CD4-positive, CD25-positive, alpha-beta regulatory T cell (primary cell): ENCODE results near the gene POFUT2. TPM values are rescaled to one million over a fixed set of nuclear protein-coding genes. Genes with fewer than 3 reads are reported as not detected.

Source experiments
- ATAC-seq, 2 donors: fragments of 150-1000 bp; cut with Tn5 transposase; one replicate each; pipeline ENCODE4 v1.10.0; 2021; ENCODE audit warnings: low read depth in 2 of 2, moderate number of reproducible peaks in 2 of 2, moderate library complexity in 1 of 2
- DNase-seq, 3 donors: peaks; one replicate each; pipeline versions ENCODE4 v3.0.0 to v3.0.0-alpha.2; 2012 to 2022; ENCODE audit warnings: mixed read lengths in 1 of 3
- H3K27ac ChIP-seq: one replicate; pipeline ENCODE4 v1.7.0; 2013; ENCODE audit warnings: mild to moderate bottlenecking, low read length; ENCODE audit not compliant: insufficient read depth, poor library complexity, severe bottlenecking
- H3K27me3 ChIP-seq: one replicate; pipeline ENCODE4 v1.7.0; 2013; ENCODE audit warnings: low read length; ENCODE audit not compliant: control insufficient read depth, insufficient read depth
- H3K36me3 ChIP-seq: one replicate; pipeline ENCODE4 v1.7.0; 2013; ENCODE audit warnings: mild to moderate bottlenecking, low read length, moderate library complexity; ENCODE audit not compliant: control insufficient read depth, insufficient read depth
- H3K4me1 ChIP-seq: 2 replicates; pipeline ENCODE4 v1.7.0; 2013; ENCODE audit warnings: mild to moderate bottlenecking, low read length; ENCODE audit not compliant: insufficient read depth, control insufficient read depth, poor library complexity, severe bottlenecking
- H3K4me3 ChIP-seq: one replicate; pipeline ENCODE4 v1.7.0; 2013; ENCODE audit warnings: low read depth, mild to moderate bottlenecking, low read length, moderate library complexity
- H3K9me3 ChIP-seq, 2 experiments: 1 replicate in 1 of 2; 2 replicates in 1 of 2; pipeline ENCODE4 v1.7.0; 2013; ENCODE audit warnings: low read length in 2 of 2, mild to moderate bottlenecking in 1 of 2, moderate library complexity in 1 of 2; ENCODE audit not compliant: control insufficient read depth in 2 of 2
- H3K27ac Mint-ChIP-seq, 3 donors: one replicate each; pipeline ENCODE4 v1.8.0; 2020 to 2022; ENCODE audit warnings: mild to moderate bottlenecking in 3 of 3, mixed read lengths in 3 of 3, moderate library complexity in 2 of 3
- H3K27me3 Mint-ChIP-seq: one replicate; pipeline ENCODE4 v1.8.0; 2022; ENCODE audit warnings: mild to moderate bottlenecking, mixed read lengths
- H3K36me3 Mint-ChIP-seq: one replicate; pipeline ENCODE4 v1.8.0; 2020; ENCODE audit warnings: mixed read lengths
- H3K4me1 Mint-ChIP-seq, 4 donors: one replicate each; pipeline ENCODE4 v1.8.0; 2020 to 2022; ENCODE audit warnings: mixed read lengths in 4 of 4, mild to moderate bottlenecking in 1 of 4
- H3K4me3 Mint-ChIP-seq, 4 donors: one replicate each; pipeline ENCODE4 v1.8.0; 2020 to 2022; ENCODE audit warnings: mild to moderate bottlenecking in 4 of 4, mixed read lengths in 4 of 4, moderate library complexity in 3 of 4
- H3K9me3 Mint-ChIP-seq, 7 donors: one replicate each; pipeline ENCODE4 v1.8.0; 2020 to 2022; ENCODE audit warnings: mixed read lengths in 7 of 7, mild to moderate bottlenecking in 3 of 7, moderate library complexity in 2 of 7
- polyA plus RNA-seq, 4 donors: library from polyadenylated mRNA; unstranded; fragments of 300-500 nt; fragmentation: Illumina TruSeq; gene quantifications; one replicate each; pipeline ENCODE4 v1.2.3, GENCODE V29; 2021
- total RNA-seq: library from RNA; stranded (reverse); gene quantifications from one replicate; pipeline ENCODE4 v1.2.3, GENCODE V29; 2022

POFUT2 gene
- total and polyA plus RNA-seq, 5 donors from 2014 or later: 2.6 to 55.6 (median 3.3) TPM

DNA sequence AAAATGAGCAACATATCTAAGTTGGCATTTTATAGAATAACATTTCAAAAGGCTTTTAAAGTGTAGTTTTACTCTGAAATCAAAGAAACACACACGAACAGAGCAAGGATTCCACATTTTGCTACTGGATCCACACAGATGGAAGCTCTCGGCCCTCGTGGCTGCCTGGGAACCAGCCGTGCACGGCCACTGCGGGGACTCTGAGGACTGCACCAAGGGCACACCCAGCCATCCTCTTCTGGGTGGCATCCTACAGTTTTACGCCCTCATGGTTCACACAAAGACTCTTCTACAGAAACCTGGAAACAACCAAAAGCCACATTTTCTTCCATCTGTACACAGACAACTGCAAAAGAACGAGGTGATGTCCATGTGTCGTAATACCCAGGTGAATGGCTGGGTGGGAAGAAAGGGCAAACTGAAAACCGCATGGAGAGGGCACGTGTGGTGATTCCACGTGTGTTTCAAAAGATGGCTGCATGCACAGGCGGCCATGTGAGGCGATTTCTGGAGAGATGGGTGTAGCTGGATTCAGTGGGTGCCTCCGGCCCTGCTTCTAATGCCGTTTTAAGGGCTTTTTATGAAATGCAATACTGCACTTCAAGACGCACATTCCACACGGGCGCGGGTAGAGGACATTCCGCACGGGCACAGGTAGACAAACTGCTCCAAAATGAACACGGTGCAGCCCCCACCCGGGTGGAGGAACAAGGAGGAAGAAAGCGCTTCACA is 8.1 kb downstream of the POFUT2 start:
- no peak overlapping the region for H3K27ac ChIP-seq
- Mint-ChIP-seq H3K9me3 (no peaks in the 10 kb centered on the region), H3K27ac (no peak overlapping the region), H3K4me3 (no peak overlapping the region), H3K27me3 (no peaks in the 10 kb centered on the region), H3K36me3 (peaks cover 12% of the 10 kb centered on the region), H3K4me1 (peaks cover under 1 to 4% (median under 1%) of the 10 kb centered on the region in 4 donors)
- H3K4me3 ChIP-seq: no peak overlapping the region
- ATAC-seq: no peak
- H3K9me3 ChIP-seq: no peaks in the 10 kb centered on the region
- no peaks in the 10 kb centered on the region for H3K27me3 ChIP-seq
- peaks cover 69% of the 10 kb centered on the region for H3K36me3 ChIP-seq
- DNase-seq: no peak
- no peaks in the 10 kb centered on the region for H3K4me1 ChIP-seq

DNA sequence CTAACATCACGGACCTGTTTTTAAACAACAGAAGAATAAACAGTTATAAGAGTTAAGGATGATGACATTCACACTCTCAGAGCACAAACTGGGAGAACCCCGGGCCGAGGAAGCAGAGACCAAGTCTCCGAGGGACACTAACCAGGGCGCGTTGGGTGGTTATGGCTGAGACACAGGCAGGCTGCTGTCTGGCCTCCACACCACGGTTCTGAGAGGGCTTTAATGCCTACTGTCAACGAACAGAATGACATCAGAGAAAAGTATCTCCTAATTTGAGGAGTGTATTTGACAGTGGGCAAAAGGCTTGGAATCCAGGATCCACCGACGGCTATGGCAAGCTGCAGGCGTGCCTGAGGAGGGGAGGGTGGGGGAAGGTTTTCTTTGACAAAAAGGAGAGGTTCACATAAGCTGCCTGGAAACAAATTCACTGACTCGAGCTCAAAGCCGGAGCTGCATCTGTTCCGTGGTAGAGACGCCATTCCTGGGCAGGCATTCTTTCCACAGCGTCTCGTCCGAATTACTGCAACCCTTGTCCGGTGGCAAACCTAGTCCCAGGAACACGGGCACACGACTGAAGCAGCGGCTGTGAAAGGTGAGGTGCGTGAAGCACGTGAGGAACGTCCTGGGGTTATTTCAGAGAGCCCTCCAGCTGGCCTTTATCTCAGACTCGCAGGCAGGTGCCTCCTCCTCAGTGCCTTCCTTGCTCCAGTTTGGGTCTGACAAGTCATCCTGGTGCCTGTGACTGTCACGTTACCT is 9.4 kb downstream of the POFUT2 start:
- H3K36me3 ChIP-seq: peaks cover 72% of the 10 kb centered on the region
- H3K27me3 Mint-ChIP-seq: no peaks in the 10 kb centered on the region
- H3K4me3 ChIP-seq: no peak overlapping the region
- no peaks in the 10 kb centered on the region for H3K4me1 ChIP-seq
- H3K9me3 ChIP-seq: no peaks in the 10 kb centered on the region
- peaks cover 12% of the 10 kb centered on the region for H3K36me3 Mint-ChIP-seq
- no peak overlapping the region for H3K4me3 Mint-ChIP-seq
- H3K27ac Mint-ChIP-seq: no peak overlapping the region
- no peaks in the 10 kb centered on the region for H3K27me3 ChIP-seq
- DNase-seq: no peak
- H3K9me3 Mint-ChIP-seq: no peaks in the 10 kb centered on the region
- H3K27ac ChIP-seq: no peak overlapping the region
- H3K4me1 Mint-ChIP-seq: peaks cover 0 to 3% (median 0%) of the 10 kb centered on the region in 4 donors
- no peak for ATAC-seq

DNA sequence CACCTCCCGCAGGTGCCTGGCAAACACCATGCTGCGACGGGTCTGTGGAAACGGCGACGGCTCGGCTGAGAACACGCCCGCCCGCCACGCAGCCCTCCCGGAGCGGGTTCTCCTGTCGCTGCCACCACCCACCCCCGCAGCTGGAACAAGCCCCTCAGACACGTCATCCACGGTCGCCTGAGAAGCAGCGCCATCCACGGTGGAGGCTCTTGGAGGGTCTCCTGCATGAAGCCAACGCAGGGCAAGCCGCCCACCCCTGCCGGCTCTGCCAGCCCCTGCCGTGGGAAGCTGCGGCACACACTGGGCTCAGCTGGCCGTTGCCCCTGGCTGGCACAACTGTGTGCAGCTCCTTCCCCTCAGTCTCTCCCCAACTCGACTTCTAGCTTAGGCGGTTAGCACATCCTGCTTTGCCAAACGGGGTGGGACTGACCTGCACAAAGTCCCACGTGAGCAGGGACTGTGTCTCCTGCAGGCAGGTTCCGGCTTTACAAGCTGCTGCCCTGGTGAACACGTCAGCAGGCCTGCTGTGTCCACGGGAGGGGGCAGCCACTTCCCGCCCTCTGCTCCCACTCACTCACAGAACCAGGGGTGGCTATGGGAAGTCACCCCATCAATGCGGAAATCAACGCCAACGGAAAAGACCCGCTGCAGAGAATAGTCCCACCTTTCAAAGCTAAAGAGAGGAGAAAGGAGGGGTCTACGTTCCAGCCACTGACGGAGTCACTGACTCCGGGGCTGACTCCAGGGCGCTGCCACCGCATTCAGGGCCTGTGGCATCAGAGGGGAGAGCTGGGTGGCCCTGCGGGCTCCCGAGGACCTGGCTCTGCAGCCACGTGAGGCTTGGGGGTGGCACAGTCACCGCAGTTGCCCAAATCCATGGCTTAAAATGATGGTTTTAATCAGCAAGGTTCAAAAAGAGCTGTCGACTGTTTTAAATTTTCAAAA is 10.3 kb downstream of the POFUT2 start:
- H3K4me1 ChIP-seq: no peaks in the 10 kb centered on the region
- H3K4me3 ChIP-seq: no peak overlapping the region
- Mint-ChIP-seq H3K9me3 (no peaks in the 10 kb centered on the region), H3K27me3 (no peaks in the 10 kb centered on the region), H3K27ac (no peak overlapping the region), H3K4me3 (no peak overlapping the region), H3K36me3 (peaks cover 12% of the 10 kb centered on the region), H3K4me1 (peaks cover 0 to 3% (median 0%) of the 10 kb centered on the region in 4 donors)
- peaks cover 1 to 2% of the 10 kb centered on the region in 2 experiments for H3K9me3 ChIP-seq
- DNase-seq: no peak
- no peak overlapping the region for H3K27ac ChIP-seq
- no peak for ATAC-seq
- peaks cover 71% of the 10 kb centered on the region for H3K36me3 ChIP-seq
- H3K27me3 ChIP-seq: no peaks in the 10 kb centered on the region

GRCh38 chr21:45276596-45276995 is 11.1 kb downstream of the POFUT2 start:
- Mint-ChIP-seq H3K4me1 (peaks cover 0 to 3% (median 0%) of the 10 kb centered on the region in 4 donors), H3K27me3 (no peaks in the 10 kb centered on the region), H3K9me3 (no peaks in the 10 kb centered on the region), H3K27ac (no peak overlapping the region), H3K4me3 (no peak overlapping the region), H3K36me3 (peaks cover 12% of the 10 kb centered on the region)
- Histone ChIP-seq H3K4me3 (no peak overlapping the region), H3K36me3 (peaks cover 71% of the 10 kb centered on the region), H3K4me1 (no peaks in the 10 kb centered on the region), H3K9me3 (peaks cover 4 to 9% of the 10 kb centered on the region in 2 experiments), H3K27ac (no peak overlapping the region), H3K27me3 (no peaks in the 10 kb centered on the region)
- DNase-seq: no peak
- ATAC-seq: no peak

GRCh38 chr21:45270306-45270821 is 17.3 kb downstream of the POFUT2 start:
- ATAC-seq: no peak
- Mint-ChIP-seq H3K27ac (no peak overlapping the region), H3K36me3 (peaks cover 7% of the 10 kb centered on the region), H3K4me3 (no peak overlapping the region), H3K27me3 (no peaks in the 10 kb centered on the region), H3K9me3 (peaks cover 0 to 7% (median 0%) of the 10 kb centered on the region in 7 donors), H3K4me1 (peaks cover 5 to 9% (median 7%) of the 10 kb centered on the region in 4 donors)
- H3K4me1 ChIP-seq: peaks cover 11% of the 10 kb centered on the region
- DNase-seq: no peak
- no peak overlapping the region for H3K4me3 ChIP-seq
- H3K27me3 ChIP-seq: no peaks in the 10 kb centered on the region
- no peak overlapping the region for H3K27ac ChIP-seq
- H3K9me3 ChIP-seq: peaks cover 8 to 22% of the 10 kb centered on the region in 2 experiments
- peaks cover 63% of the 10 kb centered on the region for H3K36me3 ChIP-seq

DNA sequence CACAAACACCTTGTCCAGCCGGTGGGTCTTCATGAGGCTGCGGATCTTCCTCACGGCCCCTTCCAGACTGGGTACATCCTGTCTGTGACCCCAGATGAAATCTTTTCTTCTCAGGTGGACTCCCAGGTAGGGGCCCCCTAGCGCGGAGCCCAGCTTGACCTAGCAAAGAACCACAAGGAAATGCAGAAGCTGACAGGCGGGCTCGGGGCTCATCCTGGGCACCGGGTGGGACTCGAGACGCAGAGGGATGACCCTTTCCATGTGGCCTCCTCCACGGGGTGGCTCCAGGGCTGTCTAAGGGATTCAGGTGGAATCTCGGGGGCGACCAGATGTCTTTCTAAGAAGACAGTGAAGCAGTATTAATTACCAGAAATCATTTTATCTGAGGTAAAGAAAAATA is 17.8 kb downstream of the POFUT2 start:
- H3K4me3 ChIP-seq: no peak overlapping the region
- no peaks in the 10 kb centered on the region for H3K27me3 Mint-ChIP-seq
- no peak overlapping the region for H3K27ac ChIP-seq
- H3K9me3 ChIP-seq: peaks cover 8 to 22% of the 10 kb centered on the region in 2 experiments
- peaks cover 5 to 8% (median 7%) of the 10 kb centered on the region in 4 donors for H3K4me1 Mint-ChIP-seq
- peaks cover 11% of the 10 kb centered on the region for H3K4me1 ChIP-seq
- peaks cover 0 to 7% (median 0%) of the 10 kb centered on the region in 7 donors for H3K9me3 Mint-ChIP-seq
- no peak overlapping the region for H3K27ac Mint-ChIP-seq
- peaks cover 65% of the 10 kb centered on the region for H3K36me3 ChIP-seq
- no peak for ATAC-seq
- H3K4me3 Mint-ChIP-seq: no peak overlapping the region
- H3K36me3 Mint-ChIP-seq: peaks cover 7% of the 10 kb centered on the region
- H3K27me3 ChIP-seq: no peaks in the 10 kb centered on the region
- DNase-seq: no peak

DNA sequence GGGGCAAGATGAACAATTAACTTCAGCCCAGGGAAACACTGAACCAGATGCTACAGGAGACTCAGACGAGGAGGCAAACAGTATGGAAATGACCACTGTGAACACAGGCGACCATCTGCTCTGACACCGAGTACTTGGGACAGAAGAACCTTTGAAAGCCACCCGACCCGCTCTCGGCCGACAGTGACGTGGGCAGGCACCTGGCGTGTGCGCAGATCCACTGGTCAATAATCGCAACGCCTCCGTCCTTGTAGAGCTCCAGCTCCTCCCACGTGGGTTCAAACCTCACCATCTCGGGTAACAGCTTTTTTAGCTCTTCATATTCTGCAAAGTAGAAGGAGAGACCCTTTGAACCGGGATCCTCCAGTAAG is 20.3 kb downstream of the POFUT2 start:
- Histone ChIP-seq H3K27me3 (no peaks in the 10 kb centered on the region), H3K4me1 (peaks cover 11% of the 10 kb centered on the region), H3K27ac (no peak overlapping the region), H3K4me3 (no peak overlapping the region), H3K36me3 (peaks cover 61% of the 10 kb centered on the region), H3K9me3 (peaks cover 7 to 20% of the 10 kb centered on the region in 2 experiments)
- H3K4me3 Mint-ChIP-seq: no peak overlapping the region
- H3K9me3 Mint-ChIP-seq: peaks cover 0 to 7% (median 0%) of the 10 kb centered on the region in 7 donors
- H3K27ac Mint-ChIP-seq: peak overlapping the region in 2 of 3 donors; percentile 5 to 15
- H3K4me1 Mint-ChIP-seq: peaks cover 5 to 8% (median 7%) of the 10 kb centered on the region in 4 donors
- no peaks in the 10 kb centered on the region for H3K27me3 Mint-ChIP-seq
- DNase-seq (no peak), ATAC-seq (no peak)
- H3K36me3 Mint-ChIP-seq: peaks cover 7% of the 10 kb centered on the region
